Measurements from ENCODE around the gene MARCHF11. TPM values are rescaled to one million over a fixed set of nuclear protein-coding genes. Genes with fewer than 3 reads are reported as not detected.

The MARCHF11 gene
- total RNA-seq, 1 experiment from 2014 or later, result 0.37 TPM

- no peak overlapping the region for H2AK5ac ChIP-seq (ENCODE audit: insufficient read length, low read length)
- no peaks in the 10 kb centered on the region for H3K27me3 ChIP-seq (ENCODE audit: insufficient read depth, low read length)
- no peak overlapping the region for H2BK15ac ChIP-seq (ENCODE audit: low read depth, low read length)
- H3K9me3 ChIP-seq (ENCODE audit: control insufficient read depth, low read depth, low read length), result no peaks in the 10 kb centered on the region
- no CpG with 5 or more reads among the region's 2 CpGs for WGBS (ENCODE audit: extremely low coverage, insufficient read length, low lambda C conversion rate)
- no peak overlapping the region for H2BK120ac ChIP-seq (ENCODE audit: low read depth, low read length, poor library complexity, severe bottlenecking)
- H3K27ac ChIP-seq (ENCODE audit: insufficient read length, low read depth, low read length), result no peak overlapping the region
- Mint-ChIP-seq H3K9me3 (no peaks in the 10 kb centered on the region), H3K27ac (no peak overlapping the region), H3K36me3 (ENCODE audit: insufficient read depth in 1 of 3, low read depth in 3 of 3) (no peaks in the 10 kb centered on the region), H3K4me3 (no peak overlapping the region), H3K27me3 (ENCODE audit: low read depth) (no peaks in the 10 kb centered on the region), H3K4me1 (no peaks in the 10 kb centered on the region)
- H4K8ac ChIP-seq (replicated peaks; ENCODE audit: insufficient read length, low read depth, low read length), result no peak overlapping the region
- no peak overlapping the region for H4K91ac ChIP-seq (ENCODE audit: insufficient read length, low read depth, low read length)
- no peak overlapping the region for H3K56ac ChIP-seq (ENCODE audit: insufficient read length, low read depth, low read length)
- H2AFZ ChIP-seq (ENCODE audit: low read length), result no peak overlapping the region
- H3K14ac ChIP-seq (ENCODE audit: insufficient read depth, low read length), result no peak overlapping the region
- no peak overlapping the region for H3K18ac ChIP-seq (ENCODE audit: insufficient read length, low read depth, low read length)
- no peak overlapping the region for H3T11ph ChIP-seq (ENCODE audit: low read length)
- H3K79me2 ChIP-seq (ENCODE audit: insufficient read depth, low read length), result no peaks in the 10 kb centered on the region
- H2BK5ac ChIP-seq (ENCODE audit: insufficient read length, low read length), result no peak overlapping the region
- no peak overlapping the region for H2BK12ac ChIP-seq (ENCODE audit: insufficient read length, low read depth, low read length)
- H3K4me2 ChIP-seq (ENCODE audit: insufficient read depth, insufficient read length, low read length), result no peak overlapping the region
- TF ChIP-seq, protein P1, sequence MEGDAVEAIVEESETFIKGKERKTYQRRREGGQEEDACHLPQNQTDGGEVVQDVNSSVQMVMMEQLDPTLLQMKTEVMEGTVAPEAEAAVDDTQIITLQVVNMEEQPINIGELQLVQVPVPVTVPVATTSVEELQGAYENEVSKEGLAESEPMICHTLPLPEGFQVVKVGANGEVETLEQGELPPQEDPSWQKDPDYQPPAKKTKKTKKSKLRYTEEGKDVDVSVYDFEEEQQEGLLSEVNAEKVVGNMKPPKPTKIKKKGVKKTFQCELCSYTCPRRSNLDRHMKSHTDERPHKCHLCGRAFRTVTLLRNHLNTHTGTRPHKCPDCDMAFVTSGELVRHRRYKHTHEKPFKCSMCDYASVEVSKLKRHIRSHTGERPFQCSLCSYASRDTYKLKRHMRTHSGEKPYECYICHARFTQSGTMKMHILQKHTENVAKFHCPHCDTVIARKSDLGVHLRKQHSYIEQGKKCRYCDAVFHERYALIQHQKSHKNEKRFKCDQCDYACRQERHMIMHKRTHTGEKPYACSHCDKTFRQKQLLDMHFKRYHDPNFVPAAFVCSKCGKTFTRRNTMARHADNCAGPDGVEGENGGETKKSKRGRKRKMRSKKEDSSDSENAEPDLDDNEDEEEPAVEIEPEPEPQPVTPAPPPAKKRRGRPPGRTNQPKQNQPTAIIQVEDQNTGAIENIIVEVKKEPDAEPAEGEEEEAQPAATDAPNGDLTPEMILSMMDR (conservative IDR thresholded peaks at IDR 0.05), result no peak
- no peak overlapping the region for H3K9ac ChIP-seq (ENCODE audit: extremely low read depth, insufficient read length, low read length)
- H3K23ac ChIP-seq (ENCODE audit: insufficient read length, low read depth, low read length), result no peak overlapping the region
- H4K5ac ChIP-seq (ENCODE audit: insufficient read length, low read depth, low read length), result no peak overlapping the region
- H2BK20ac ChIP-seq (ENCODE audit: low read depth, low read length, poor library complexity, severe bottlenecking), result no peak overlapping the region
- no peak overlapping the region for H3K4ac ChIP-seq (ENCODE audit: low read depth, low read length)
- H3K23me2 ChIP-seq (ENCODE audit: insufficient read length, low read depth, low read length, poor library complexity, severe bottlenecking), result no peaks in the 10 kb centered on the region
- H3K4me1 ChIP-seq (ENCODE audit: insufficient read depth, low read length), result no peaks in the 10 kb centered on the region
- no peak for DNase-seq
- no peaks in the 10 kb centered on the region for H4K20me1 ChIP-seq (ENCODE audit: control insufficient read depth, insufficient read depth, insufficient read length)
- H3K79me1 ChIP-seq (ENCODE audit: insufficient read depth, low read depth, low read length, poor library complexity, severe bottlenecking), result no peaks in the 10 kb centered on the region
Observed at GRCh38 chr5:16169550-16169949, 10.0 kb downstream of the MARCHF11 start.
